Measurements from ENCODE around the gene NEURL3.

GRCh38 chr2:96464651-96465050, 40.5 kb downstream of the NEURL3 start:
- TF ChIP-seq GATA3 (IDR thresholded peaks at IDR 0.05; ENCODE audit: low read depth, low read length) (no peak), GATA2 (IDR thresholded peaks at IDR 0.05; ENCODE audit: low read depth, low read length) (no peak)

All from SH-SY5Y (cell line).